Endometrial microvascular endothelial cells (primary cell): Measurements from ENCODE around the gene FAIM. TPM values are rescaled to one million over a fixed set of nuclear protein-coding genes. Genes with fewer than 3 reads are reported as not detected.
"Not testable (repeated sequence)": the region's sequence is repeated elsewhere in the genome, so short reads cannot be mapped to it uniquely, and the experiment has no call there.

Experiments used
- in situ Hi-C: cut with HindIII; loops from 2 replicates; pipeline ENCODE4 v1.10.0; 2017; ENCODE audit warnings: low sequenced_read_pairs, low pct_unique_long_range_greater_than_20kb; ENCODE audit errors: inconsistent ontology term
- total RNA-seq: library from RNA; depleted of rRNA; stranded (reverse); fragments of >200 nt; gene quantifications from one replicate; pipeline ENCODE4 v1.2.3, GENCODE V29; 2015; ENCODE audit errors: inconsistent ontology term

FAIM gene
- total RNA-seq, 1 donor from 2014 or later = 12.5 TPM

DNA sequence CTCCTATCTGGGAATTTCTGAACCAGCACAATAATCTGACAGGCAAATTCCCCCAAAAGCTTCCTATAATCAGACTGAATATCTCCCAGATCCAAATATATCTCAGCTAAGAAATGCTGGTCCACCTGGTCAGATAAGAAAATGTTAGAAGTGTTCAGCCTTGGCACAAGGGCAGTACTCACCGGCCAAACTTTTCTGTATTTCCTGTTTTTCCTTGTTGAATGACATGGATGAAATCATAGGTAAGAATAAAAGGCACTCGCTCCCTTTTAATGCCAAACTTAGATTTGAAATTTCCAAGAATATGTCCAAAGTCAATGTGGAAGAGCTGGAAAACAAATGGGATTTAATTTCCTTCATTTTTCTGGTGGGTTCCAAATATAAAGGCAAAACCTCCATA lies 48.9 kb downstream of the FAIM start:
- in situ Hi-C loops = no loop called here

DNA sequence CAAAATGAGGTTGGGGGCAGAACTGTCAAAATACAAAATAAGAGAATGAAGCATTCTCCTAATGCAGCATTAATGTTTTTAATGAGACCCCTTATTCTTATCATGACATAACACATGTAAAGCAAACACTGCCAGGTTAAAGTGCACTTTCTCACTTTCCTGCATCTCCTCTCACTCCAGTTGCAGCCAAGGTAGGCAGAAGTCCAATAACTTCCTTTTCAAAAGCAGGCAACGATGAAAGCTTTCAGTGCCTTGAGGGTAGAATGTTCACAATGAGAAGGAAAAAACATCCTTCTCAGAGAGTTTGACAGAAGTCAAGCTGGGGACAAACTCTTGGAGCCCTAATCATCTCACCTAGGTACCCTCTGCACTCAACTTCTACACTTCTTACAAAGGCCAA lies 59.5 kb downstream of the FAIM start:
- in situ Hi-C loops = no loop called here

DNA sequence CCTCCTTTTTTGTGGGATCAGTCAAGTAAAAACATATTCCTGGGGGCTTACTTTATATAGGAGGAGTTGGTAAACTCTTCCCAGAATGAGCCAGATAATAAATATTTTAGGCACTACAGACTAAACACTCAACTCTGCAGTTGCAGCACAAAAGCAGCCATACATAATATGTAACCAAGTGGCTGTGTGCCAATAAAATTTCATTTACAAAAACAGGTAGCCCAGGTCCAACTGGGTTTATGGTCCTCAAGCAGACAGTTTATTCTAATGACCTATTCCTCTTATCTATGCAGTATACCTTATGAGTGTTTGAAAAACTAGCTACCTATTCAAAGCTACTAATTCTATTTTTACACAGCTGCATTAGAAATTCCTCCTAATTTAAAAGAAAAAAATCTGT lies 61.8 kb downstream of the FAIM start:
- in situ Hi-C loops = no loop called here

DNA sequence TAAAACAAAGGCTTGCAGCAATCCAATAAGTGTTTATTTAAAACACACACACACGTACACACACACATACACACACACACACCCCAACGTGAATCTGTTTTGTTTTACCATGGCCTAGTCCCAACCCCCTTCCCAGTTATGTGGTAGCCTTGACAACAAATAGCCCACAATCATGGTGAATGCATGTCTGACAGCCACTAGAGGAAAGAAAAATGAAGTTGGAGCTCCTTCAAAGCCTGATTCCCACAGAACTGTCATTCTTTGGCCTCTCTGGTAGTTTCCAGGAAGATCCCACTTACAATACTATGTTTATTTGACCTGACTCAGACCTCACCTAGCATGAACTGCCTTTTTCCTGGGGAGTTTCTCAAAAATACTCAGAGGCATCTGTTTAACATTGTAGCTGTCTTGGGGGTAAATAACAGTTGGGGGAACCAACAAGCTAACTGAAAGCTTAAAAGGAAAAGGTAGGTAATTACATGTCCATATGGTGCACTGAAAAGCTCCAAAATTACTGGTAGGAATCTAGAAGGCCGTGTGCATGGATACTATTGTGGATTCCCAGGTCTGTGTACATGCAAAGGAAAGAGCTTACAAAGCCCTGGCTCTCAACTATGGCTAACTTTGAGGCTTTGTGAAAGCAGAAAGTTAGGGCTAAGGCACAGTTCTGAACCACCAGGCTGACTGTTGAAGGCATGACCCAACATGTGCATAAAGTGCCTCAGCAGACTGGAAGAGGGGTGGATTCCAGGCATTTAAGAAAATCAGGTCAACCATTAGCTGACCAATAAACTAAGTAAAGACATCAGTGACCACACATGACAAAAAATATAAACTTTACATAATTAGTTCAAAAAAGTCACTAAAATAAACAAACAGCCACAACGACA lies 65.3 kb downstream of the FAIM start:
- in situ Hi-C loops = no loop called here

DNA sequence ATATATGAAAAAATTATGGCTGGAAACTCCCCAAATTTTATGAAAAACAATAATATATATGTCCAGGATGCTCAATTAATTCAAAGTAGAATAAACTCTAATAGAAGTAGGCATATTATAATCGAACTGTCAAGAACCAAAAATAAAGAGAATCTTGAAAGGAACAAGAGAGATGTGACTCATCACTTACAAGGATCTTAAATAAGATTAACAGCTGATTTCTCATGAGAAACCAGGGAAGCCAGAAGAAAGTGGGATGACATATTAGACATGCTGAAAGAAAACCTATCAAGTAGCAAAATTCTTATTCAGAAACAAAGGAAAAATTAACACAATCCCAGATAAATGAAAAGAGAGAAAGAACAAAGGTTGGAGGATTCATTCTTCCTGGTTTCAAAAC lies 66.8 kb downstream of the FAIM start:
- in situ Hi-C loops = no loop called here

DNA sequence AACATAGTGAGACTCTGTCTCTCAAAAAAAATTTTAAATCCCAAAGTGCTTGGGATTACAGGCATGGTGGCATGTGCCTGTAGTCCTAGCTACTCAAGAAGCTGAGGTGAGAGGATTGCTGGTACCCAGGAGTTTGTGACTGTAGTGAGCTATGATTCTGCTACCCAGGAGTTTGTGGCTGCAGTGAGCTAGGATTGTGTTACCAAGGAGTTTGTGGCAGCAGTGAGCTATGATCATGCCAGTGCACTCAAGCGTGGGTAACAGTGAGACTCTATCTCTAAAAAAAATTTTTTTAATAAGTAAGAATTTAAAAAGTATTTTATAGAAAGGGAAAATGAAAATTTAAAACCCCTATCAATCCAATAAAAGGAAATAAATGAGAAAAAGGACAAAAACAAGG lies 69.5 kb downstream of the FAIM start:
- in situ Hi-C loops = no loop called here

DNA sequence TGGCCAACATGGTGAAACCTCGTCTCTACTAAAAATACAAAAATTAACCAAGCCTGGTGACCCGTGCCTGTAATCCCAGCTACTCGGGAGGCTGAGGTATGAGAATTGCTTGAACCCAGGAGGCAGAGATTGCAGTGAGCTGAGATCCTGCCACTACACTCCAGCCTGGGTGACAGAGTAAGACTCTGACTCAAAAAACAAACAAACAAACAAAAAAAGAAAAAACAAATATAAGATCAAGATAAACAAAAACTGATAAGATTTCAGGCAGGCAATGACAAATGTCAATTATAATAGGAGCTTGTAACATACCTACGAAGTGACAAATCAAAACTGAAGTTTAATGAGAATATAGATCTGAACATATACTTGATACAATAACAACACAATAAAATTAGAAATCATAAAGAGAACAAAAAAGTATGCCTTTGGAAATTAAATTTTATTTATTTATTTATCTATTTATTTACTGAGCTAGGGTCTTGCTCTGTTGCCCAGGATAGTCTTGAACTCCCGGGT lies 70.4 kb downstream of the FAIM start:
- in situ Hi-C loops = no loop called here

DNA sequence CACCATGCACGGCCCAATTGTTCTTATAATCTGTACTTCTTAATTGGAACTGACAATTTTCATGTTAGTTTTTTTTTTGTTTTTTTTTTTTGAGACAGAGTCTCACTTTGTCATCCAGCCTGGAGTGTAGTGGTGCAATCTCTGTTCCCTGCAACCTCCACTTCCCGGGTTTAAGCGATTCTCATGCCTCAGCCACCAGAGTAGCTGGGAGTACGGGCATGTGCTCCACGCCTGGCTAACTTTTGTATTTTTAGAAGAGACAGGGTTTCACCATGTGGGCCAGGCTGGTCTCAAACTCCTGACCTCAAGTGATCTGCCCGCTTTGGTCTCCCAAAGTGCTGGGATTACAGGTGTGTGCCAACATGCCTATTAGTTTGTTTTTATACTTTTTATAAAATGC lies 72.4 kb downstream of the FAIM start:
- in situ Hi-C loops = not testable (repeated sequence)

DNA sequence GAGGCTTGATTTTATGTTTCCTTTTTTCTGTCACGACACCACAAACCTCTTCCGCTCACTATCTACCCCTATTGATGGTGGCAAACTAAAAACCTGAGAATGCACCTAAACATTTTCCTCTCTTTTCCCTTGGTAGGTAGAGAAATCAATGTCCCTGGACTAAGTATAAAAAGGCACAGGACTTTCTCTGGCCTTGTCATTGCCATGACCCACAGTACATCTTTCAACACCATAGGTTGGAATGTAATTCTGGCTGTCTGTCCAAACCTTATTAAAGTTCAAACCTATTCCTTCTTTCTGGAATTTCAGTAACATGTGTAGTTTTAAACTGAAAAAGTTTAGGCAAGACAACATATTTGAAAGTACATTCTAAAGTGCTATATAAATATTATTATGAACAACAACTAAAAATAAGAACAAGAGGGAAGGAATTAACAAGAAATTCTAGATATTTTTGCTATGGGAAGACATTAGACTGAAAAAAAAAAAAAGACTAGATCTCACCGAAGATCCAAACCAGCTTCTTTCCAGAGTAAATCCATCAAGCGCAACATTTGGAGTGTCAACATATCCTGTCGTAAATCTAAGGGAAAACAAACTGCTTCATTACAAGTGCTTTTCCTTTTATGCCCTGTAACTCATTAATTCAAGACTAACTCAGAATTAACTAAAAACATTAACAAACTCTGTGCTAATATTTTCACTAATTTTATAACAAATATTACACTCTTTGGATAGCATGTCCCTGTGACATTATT lies 73.1 kb downstream of the FAIM start:
- in situ Hi-C loops = no loop called here

DNA sequence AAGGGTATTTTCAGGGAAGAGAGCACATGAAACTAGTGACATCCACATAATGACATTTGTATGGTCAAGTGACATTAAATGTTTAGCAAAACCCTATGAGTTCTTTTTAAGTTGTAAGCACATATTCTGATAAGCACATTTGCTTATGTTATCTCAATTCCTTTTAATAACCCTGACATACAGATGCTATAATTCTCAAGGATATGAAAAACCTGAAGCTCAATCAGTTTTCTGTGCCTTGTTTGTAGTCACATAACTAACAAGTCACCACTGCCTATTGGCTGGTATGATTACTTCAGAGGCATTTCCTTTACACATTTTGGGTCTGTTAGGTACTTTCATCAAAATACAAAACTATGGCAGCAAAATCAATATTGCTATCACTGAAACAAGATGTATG lies 74.1 kb downstream of the FAIM start:
- in situ Hi-C loops = no loop called here

Other genes starting within 250 kb of the FAIM start
- not detected for gene ESYT3, start 174.2 kb upstream of the FAIM start, total RNA-seq
- gene CEP70, start 14.5 kb upstream of the FAIM start, total RNA-seq = 9.2 TPM
- 29.4 TPM for gene PIK3CB, start 226.2 kb downstream of the FAIM start, total RNA-seq